Measurements from ENCODE around the gene PLCXD3.

The PLCXD3 gene

GRCh38 chr5:41370482-41370881, 139.9 kb downstream of the PLCXD3 start:
- TF ChIP-seq CTCF (IDR thresholded peaks at IDR 0.05; ENCODE audit: low read depth, low read length), result no peak
- no peak for DNase-seq
- H3K4me3 ChIP-seq (ENCODE audit: low read depth, low read length), result no peak overlapping the region
- no peaks in the 10 kb centered on the region for H3K9me3 ChIP-seq
- peaks cover 4% of the 10 kb centered on the region for H3K4me1 ChIP-seq
- H3K27me3 ChIP-seq, result no peaks in the 10 kb centered on the region
- no peaks in the 10 kb centered on the region for H3K36me3 ChIP-seq

GRCh38 chr5:41369799-41370198, 140.6 kb downstream of the PLCXD3 start:
- no peak for TF ChIP-seq CTCF (IDR thresholded peaks at IDR 0.05; ENCODE audit: low read depth, low read length)
- DNase-seq, result no peak
- H3K4me3 ChIP-seq (ENCODE audit: low read depth, low read length), result no peak overlapping the region
- no peaks in the 10 kb centered on the region for H3K27me3 ChIP-seq
- no peaks in the 10 kb centered on the region for H3K36me3 ChIP-seq
- H3K9me3 ChIP-seq, result no peaks in the 10 kb centered on the region
- peaks cover 4% of the 10 kb centered on the region for H3K4me1 ChIP-seq

GRCh38 chr5:41368158-41368557, 142.2 kb downstream of the PLCXD3 start:
- no peaks in the 10 kb centered on the region for H3K27me3 ChIP-seq
- H3K9me3 ChIP-seq, result no peaks in the 10 kb centered on the region
- H3K4me3 ChIP-seq (ENCODE audit: low read depth, low read length), result no peak overlapping the region
- DNase-seq, result no peak
- TF ChIP-seq CTCF (IDR thresholded peaks at IDR 0.05; ENCODE audit: low read depth, low read length), result no peak
- peaks cover 4% of the 10 kb centered on the region for H3K4me1 ChIP-seq
- H3K36me3 ChIP-seq, result no peaks in the 10 kb centered on the region

GRCh38 chr5:41365369-41365768, 145.0 kb downstream of the PLCXD3 start:
- no peaks in the 10 kb centered on the region for H3K27me3 ChIP-seq
- H3K36me3 ChIP-seq, result no peaks in the 10 kb centered on the region
- H3K4me1 ChIP-seq, result peaks cover under 1% of the 10 kb centered on the region; the same call in 1 of the 2 replicates
- H3K4me3 ChIP-seq (ENCODE audit: low read depth, low read length), result no peak overlapping the region
- TF ChIP-seq CTCF (IDR thresholded peaks at IDR 0.05; ENCODE audit: low read depth, low read length), result no peak
- no peak for DNase-seq
- no peaks in the 10 kb centered on the region for H3K9me3 ChIP-seq

- TF ChIP-seq CTCF (IDR thresholded peaks at IDR 0.05; ENCODE audit: low read depth, low read length), result no peak
- DNase-seq, result no peak
- no peaks in the 10 kb centered on the region for H3K36me3 ChIP-seq
- no peak overlapping the region for H3K4me3 ChIP-seq (ENCODE audit: low read depth, low read length)
- H3K4me1 ChIP-seq, result no peaks in the 10 kb centered on the region
- no peaks in the 10 kb centered on the region for H3K9me3 ChIP-seq
- no peaks in the 10 kb centered on the region for H3K27me3 ChIP-seq
Measured at GRCh38 chr5:41364346-41364745, 146.1 kb downstream of the PLCXD3 start.

GRCh38 chr5:41363343-41363986, 146.9 kb downstream of the PLCXD3 start:
- no peaks in the 10 kb centered on the region for H3K36me3 ChIP-seq
- no peak for TF ChIP-seq CTCF (IDR thresholded peaks at IDR 0.05; ENCODE audit: low read depth, low read length)
- no peaks in the 10 kb centered on the region for H3K4me1 ChIP-seq
- DNase-seq, result no peak
- H3K4me3 ChIP-seq (ENCODE audit: low read depth, low read length), result no peak overlapping the region
- H3K9me3 ChIP-seq, result no peaks in the 10 kb centered on the region
- H3K27me3 ChIP-seq, result no peaks in the 10 kb centered on the region
